Effector CD4-positive, alpha-beta T cell (primary cell): ENCODE data around the gene XIST.
"Not testable (repeated sequence)": the region's sequence is repeated elsewhere in the genome, so short reads cannot be mapped to it uniquely, and the experiment has no call there.

Experiments used
- DNase-seq: peaks from one replicate; pipeline ENCODE4 v3.0.0-alpha.2; 2020

XIST gene

GRCh38 chrX:73838123-73838522 lies 14.4 kb downstream of the XIST start:
- DNase-seq: no peak

GRCh38 chrX:73836956-73837477 lies 15.5 kb downstream of the XIST start:
- no peak for DNase-seq

GRCh38 chrX:73834219-73834618 lies 18.3 kb downstream of the XIST start:
- DNase-seq: no peak

- DNase-seq: no peak
These were observed 20.2 kb downstream of the XIST start for GRCh38 chrX:73832319-73832718.

GRCh38 chrX:73831500-73831899 lies 21.0 kb downstream of the XIST start:
- no peak for DNase-seq

GRCh38 chrX:73830489-73831414 lies 21.8 kb downstream of the XIST start:
- no peak for DNase-seq

GRCh38 chrX:73829890-73830466 lies 22.5 kb downstream of the XIST start:
- no peak for DNase-seq

- no peak for DNase-seq
These were observed 24.3 kb downstream of the XIST start for GRCh38 chrX:73828080-73828720.

GRCh38 chrX:73827406-73827805 lies 25.1 kb downstream of the XIST start:
- no peak for DNase-seq

GRCh38 chrX:73826996-73827395 lies 25.5 kb downstream of the XIST start:
- no peak for DNase-seq

- no peak for DNase-seq
These were observed 26.9 kb downstream of the XIST start for GRCh38 chrX:73825569-73825968.

- DNase-seq: no peak
These were observed 29.0 kb downstream of the XIST start for GRCh38 chrX:73823473-73824004.

GRCh38 chrX:73822775-73823174 lies 29.7 kb downstream of the XIST start:
- DNase-seq: no peak

GRCh38 chrX:73821921-73822559 lies 30.5 kb downstream of the XIST start:
- no peak for DNase-seq

GRCh38 chrX:73819864-73820558 lies 32.5 kb downstream of the XIST start:
- DNase-seq: not testable (repeated sequence)

- no peak for DNase-seq
These were observed 34.1 kb downstream of the XIST start for GRCh38 chrX:73818200-73819116.

- DNase-seq: no peak
These were observed 34.9 kb downstream of the XIST start for GRCh38 chrX:73817393-73818199.

GRCh38 chrX:73812256-73812655 lies 40.3 kb downstream of the XIST start:
- DNase-seq: no peak

- not testable (repeated sequence) for DNase-seq
These were observed 48.4 kb downstream of the XIST start for GRCh38 chrX:73804109-73804508.

GRCh38 chrX:73799888-73800287 lies 52.6 kb downstream of the XIST start:
- no peak for DNase-seq
